ENCODE results near the gene CRISP1.

The CRISP1 gene

DNA sequence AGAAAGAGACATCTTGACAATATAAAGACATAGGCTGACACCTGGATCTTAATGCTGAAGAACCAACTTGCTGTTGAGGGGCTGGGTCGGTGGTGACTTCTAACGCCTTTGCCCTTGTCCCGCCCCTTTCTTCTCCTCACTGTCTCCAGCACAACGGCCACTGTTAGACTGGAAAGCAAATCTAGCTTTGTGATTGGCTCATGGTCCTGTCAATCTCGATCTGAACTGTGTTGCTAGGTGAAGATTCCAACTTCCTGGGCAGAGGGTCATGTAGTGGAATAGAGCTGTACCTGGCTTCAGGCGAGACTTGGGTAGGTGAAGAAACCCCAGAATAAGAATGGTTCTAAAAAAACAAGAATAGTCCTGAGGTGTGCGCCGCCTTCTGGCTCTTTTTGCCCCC, 79.2 kb downstream of the CRISP1 start, which contains the start of gene PGK2:
Gene PGK2 (minus strand): TSS at position 110 of the 400 bp plus-strand sequence. CDS start 98 bp downstream, at position 12.
- Histone ChIP-seq H3K9me3 (ENCODE audit: control insufficient read depth, low read depth, low read length) (no peaks in the 10 kb centered on the region), H3K4me3 (ENCODE audit: low read length) (no peak within 1 kb of the TSS), H3K36me3 (ENCODE audit: control insufficient read depth, low read depth, low read length) (no peaks in the 10 kb centered on the region), H3K27me3 (ENCODE audit: control insufficient read depth, insufficient read depth, low read length) (no peaks in the 10 kb centered on the region), H3K27ac (ENCODE audit: low read length) (no peak within 1 kb of the TSS), H3K9ac (ENCODE audit: low read length) (no peak within 1 kb of the TSS), H3K4me1 (ENCODE audit: control insufficient read depth, low read depth, low read length) (no peaks in the 10 kb centered on the region)

DNA sequence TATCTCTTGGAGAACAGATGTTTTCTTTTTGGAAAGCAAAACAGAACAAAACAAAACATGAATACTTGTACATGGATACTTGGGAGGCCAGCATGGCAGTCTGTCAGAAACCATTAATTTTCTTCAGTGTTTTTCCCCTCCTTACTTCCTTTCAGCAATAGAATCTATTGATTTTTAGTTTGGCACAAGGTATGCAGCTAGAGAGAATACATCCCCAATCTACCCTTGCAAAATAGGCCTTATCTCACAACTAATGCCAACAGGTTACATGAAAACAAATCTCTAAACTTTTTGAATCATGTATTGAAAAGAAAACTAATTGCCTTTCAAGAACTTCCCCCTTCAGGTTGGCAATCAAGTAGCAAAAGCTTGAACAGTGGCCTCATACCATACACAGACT, 82.1 kb downstream of the CRISP1 start:
- no peaks in the 10 kb centered on the region for H3K9me3 ChIP-seq (ENCODE audit: control insufficient read depth, low read depth, low read length)
- no peaks in the 10 kb centered on the region for H3K36me3 ChIP-seq (ENCODE audit: control insufficient read depth, low read depth, low read length)
- no peak overlapping the region for H3K4me3 ChIP-seq (ENCODE audit: low read length)
- H3K27me3 ChIP-seq (ENCODE audit: control insufficient read depth, insufficient read depth, low read length), result no peaks in the 10 kb centered on the region
- H3K4me1 ChIP-seq (ENCODE audit: control insufficient read depth, low read depth, low read length), result no peaks in the 10 kb centered on the region
- no peak overlapping the region for H3K27ac ChIP-seq (ENCODE audit: low read length)
- H3K9ac ChIP-seq (ENCODE audit: low read length), result no peak overlapping the region
